Spleen (tissue), 7 donors: ENCODE data around the gene GUCA2B.

Source experiments
- CTCF ChIP-seq, 11 experiments: fragments of 200-600 bp in 7 of 11; fragments of 450-650 bp in 4 of 11; sonication (generic) in 4 of 11; IDR thresholded peaks in 8 of 11; conservative IDR thresholded peaks in 3 of 11; 1 replicate in 7 of 11; 2 replicates in 4 of 11; pipeline versions ENCODE4 v1.4.0 to v1.8.0; 2016 to 2021; ENCODE audit warnings: antibody characterized with exemption in 11 of 11, inconsistent platforms in 4 of 11, mild to moderate bottlenecking in 1 of 11
- POLR2A ChIP-seq, 3 donors: fragments of 450-650 bp; IDR thresholded peaks; one replicate each; pipeline ENCODE4 v1.5.1; 2017; ENCODE audit warnings: antibody characterized with exemption in 3 of 3, mild to moderate bottlenecking in 1 of 3
- donor health status: DM: no; HTN: no; CAD: no; lungs with moderate emphysema.
- donor health status: DM: no; HTN: no; CAD: no.
- donor health status: DM: no; HTN: no; CAD: no.

GRCh38 chr1:42133390-42133789 lies 19.8 kb upstream of the GUCA2B start:
- no peak for TF ChIP-seq CTCF (IDR thresholded peaks at IDR 0.05 in 8 of 11, conservative IDR thresholded peaks at IDR 0.05 in 3 of 11)
- TF ChIP-seq POLR2A (IDR thresholded peaks at IDR 0.05) = no peak
